GM23338 (cell line): ENCODE measurements around the gene RAB13. TPM values are rescaled to one million over a fixed set of nuclear protein-coding genes. Genes with fewer than 3 reads are reported as not detected.
"Not testable (repeated sequence)": the region's sequence is repeated elsewhere in the genome, so short reads cannot be mapped to it uniquely, and the experiment has no call there.

Experiments used
- ATAC-seq: fragments of 200-7000 bp; cut with Tn5 transposase; 3 replicates; pipeline ENCODE4 v1.9.1; 2020
- DNase-seq: peaks from one replicate; pipeline ENCODE4 v3.0.0-alpha.2; 2015; ENCODE audit warnings: low spot score
- H2AFZ ChIP-seq: fragments of 200-600 bp; sonication (generic); 2 replicates; pipeline ENCODE4 v1.8.0; 2016; ENCODE audit warnings: antibody characterized with exemption, mild to moderate bottlenecking, moderate library complexity
- H3F3A ChIP-seq: fragments of 200-600 bp; sonication (generic); replicated peaks from 2 replicates; pipeline ENCODE4 v1.8.0; 2017; ENCODE audit warnings: antibody characterized with exemption, mixed run types, low read depth
- H3K27ac ChIP-seq: fragments of 200-600 bp; sonication (generic); 2 replicates; pipeline ENCODE4 v1.6.1; 2016; ENCODE audit warnings: low read depth
- H3K27me3 ChIP-seq: fragments of 200-600 bp; sonication (generic); 2 replicates; pipeline ENCODE4 v1.8.0; 2016; ENCODE audit warnings: mild to moderate bottlenecking, mixed run types, moderate library complexity; ENCODE audit not compliant: insufficient read depth
- H3K36me3 ChIP-seq: fragments of 200-600 bp; sonication (generic); 2 replicates; pipeline ENCODE4 v1.8.0; 2016; ENCODE audit warnings: mild to moderate bottlenecking; ENCODE audit not compliant: insufficient read depth
- H3K4me1 ChIP-seq: fragments of 200-600 bp; sonication (generic); 2 replicates; pipeline ENCODE4 v1.8.0; 2016; ENCODE audit warnings: mild to moderate bottlenecking, moderate library complexity; ENCODE audit not compliant: insufficient read depth
- H3K4me2 ChIP-seq: fragments of 200-600 bp; sonication (generic); 2 replicates; pipeline ENCODE4 v1.7.1; 2017; ENCODE audit warnings: mixed run types
- H3K4me3 ChIP-seq: fragments of 200-600 bp; sonication (generic); 2 replicates; pipeline ENCODE4 v1.6.1; 2016; ENCODE audit warnings: mixed run types
- H3K79me2 ChIP-seq: fragments of 200-600 bp; sonication (generic); replicated peaks from 2 replicates; pipeline ENCODE4 v1.8.0; 2017; ENCODE audit warnings: mild to moderate bottlenecking; ENCODE audit not compliant: insufficient read depth
- H3K9me2 ChIP-seq: fragments of 200-600 bp; sonication (generic); 2 replicates; pipeline ENCODE4 v1.8.0; 2017; ENCODE audit not compliant: insufficient read depth
- H4K20me1 ChIP-seq: fragments of 200-600 bp; sonication (generic); replicated peaks from 2 replicates; pipeline ENCODE4 v1.8.0; 2017; ENCODE audit warnings: mild to moderate bottlenecking; ENCODE audit not compliant: insufficient read depth
- H3K27ac Mint-ChIP-seq: 2 replicates; pipeline ENCODE4 v1.8.0; 2020; ENCODE audit warnings: inconsistent platforms, mild to moderate bottlenecking, moderate library complexity, mixed read lengths
- H3K27me3 Mint-ChIP-seq: 3 replicates; pipeline ENCODE4 v1.8.0; 2022; ENCODE audit warnings: low read depth, mild to moderate bottlenecking, moderate library complexity, mixed read lengths, inconsistent platforms; ENCODE audit not compliant: insufficient read depth, poor library complexity
- H3K36me3 Mint-ChIP-seq: 3 replicates; pipeline ENCODE4 v1.8.0; 2021; ENCODE audit warnings: low read depth, mild to moderate bottlenecking, inconsistent platforms, moderate library complexity, mixed read lengths
- H3K4me1 Mint-ChIP-seq: 3 replicates; pipeline ENCODE4 v1.8.0; 2020; ENCODE audit warnings: mild to moderate bottlenecking, inconsistent platforms, mixed read lengths
- H3K4me3 Mint-ChIP-seq: 3 replicates; pipeline ENCODE4 v1.8.0; 2021; ENCODE audit warnings: moderate library complexity, mild to moderate bottlenecking, inconsistent platforms, mixed read lengths
- H3K9me3 Mint-ChIP-seq: 3 replicates; pipeline ENCODE4 v1.8.0; 2020; ENCODE audit warnings: moderate library complexity, mild to moderate bottlenecking, inconsistent platforms, mixed read lengths
- CREB1 ChIP-seq: fragments of 250-450 bp; sonication (Bioruptor Pico); IDR thresholded peaks from 2 replicates; pipeline ENCODE4 v1.5.0; 2020; ENCODE audit warnings: low read depth, mild to moderate bottlenecking, moderate library complexity
- ETS1 ChIP-seq: IDR thresholded peaks from 2 replicates; pipeline ENCODE4 v1.6.1; 2016; ENCODE audit warnings: antibody characterized with exemption
- NANOG ChIP-seq: IDR thresholded peaks from 2 replicates; pipeline ENCODE4 v1.6.1; 2016; ENCODE audit warnings: antibody characterized with exemption, borderline replicate concordance
- POLR2AphosphoS5 ChIP-seq: IDR thresholded peaks from 2 replicates; pipeline ENCODE4 v1.6.1; 2016; ENCODE audit warnings: antibody characterized with exemption, low read depth
- STAT1 ChIP-seq: IDR thresholded peaks from one replicate; pipeline ENCODE4 v1.6.1; 2016; ENCODE audit warnings: antibody characterized with exemption; ENCODE audit not compliant: unreplicated experiment
- ZNF331 ChIP-seq: fragments of 250-450 bp; sonication (Bioruptor Pico); IDR thresholded peaks from 2 replicates; pipeline ENCODE4 v1.5.0; 2020; ENCODE audit warnings: low read depth, mild to moderate bottlenecking, moderate library complexity
- polyA plus RNA-seq: library from polyadenylated mRNA; unstranded; fragments of >200 nt; fragmentation: Nextera tagmentation; extraction: Ambion mirVana; gene quantifications from 2 replicates; pipeline ENCODE4 v1.2.1, GENCODE V29; 2016
- total RNA-seq: library from RNA; depleted of rRNA; stranded (reverse); fragments of >200 nt; shearing (Covaris generic); gene quantifications from 2 replicates; pipeline ENCODE4 v1.2.3, GENCODE V29; 2014

Gene RAB13
- total and polyA plus RNA-seq, 2 experiments from 2014 or later = 38.6 to 171 TPM

GRCh38 chr1:154019269-154019668 is 33.1 kb upstream of the RAB13 start:
- no peak overlapping the region for H2AFZ ChIP-seq
- H3K36me3 Mint-ChIP-seq = no peaks in the 10 kb centered on the region
- no peak overlapping the region for H3K27ac Mint-ChIP-seq
- no peaks in the 10 kb centered on the region for H3K4me1 ChIP-seq
- no peaks in the 10 kb centered on the region for H3K36me3 ChIP-seq
- no peaks in the 10 kb centered on the region for H3F3A ChIP-seq
- H3K79me2 ChIP-seq = no peaks in the 10 kb centered on the region
- H3K9me2 ChIP-seq = no peaks in the 10 kb centered on the region
- no peak overlapping the region for H3K27ac ChIP-seq
- H3K4me2 ChIP-seq = no peak overlapping the region
- ATAC-seq (no peak), DNase-seq (no peak)
- no peaks in the 10 kb centered on the region for H3K27me3 ChIP-seq
- H4K20me1 ChIP-seq = no peaks in the 10 kb centered on the region
- H3K4me3 Mint-ChIP-seq = no peak overlapping the region
- H3K4me1 Mint-ChIP-seq = no peaks in the 10 kb centered on the region
- TF ChIP-seq CREB1 (CRISPR knock-in tag) = no peak
- no peak for TF ChIP-seq NANOG
- TF ChIP-seq ETS1 = no peak
- no peak for TF ChIP-seq ZNF331 (CRISPR knock-in tag)
- no peak for TF ChIP-seq POLR2AphosphoS5
- H3K4me3 ChIP-seq = no peak overlapping the region
- H3K9me3 Mint-ChIP-seq = no peaks in the 10 kb centered on the region; the same call in 2 of the 3 replicates
- peaks cover 5% of the 10 kb centered on the region for H3K27me3 Mint-ChIP-seq

GRCh38 chr1:154014154-154014907 is 28.2 kb upstream of the RAB13 start:
- Mint-ChIP-seq H3K36me3 (no peaks in the 10 kb centered on the region), H3K9me3 (no peaks in the 10 kb centered on the region; the same call in 2 of the 3 replicates), H3K27ac (no peak overlapping the region), H3K4me3 (no peak overlapping the region), H3K4me1 (no peaks in the 10 kb centered on the region), H3K27me3 (peaks cover 5% of the 10 kb centered on the region)
- Histone ChIP-seq H3F3A (no peaks in the 10 kb centered on the region), H3K4me2 (no peak overlapping the region), H3K27ac (no peak overlapping the region), H3K79me2 (no peaks in the 10 kb centered on the region), H3K36me3 (no peaks in the 10 kb centered on the region), H3K4me3 (no peak overlapping the region), H2AFZ (no peak overlapping the region), H3K4me1 (no peaks in the 10 kb centered on the region), H3K27me3 (no peaks in the 10 kb centered on the region), H4K20me1 (no peaks in the 10 kb centered on the region), H3K9me2 (no peaks in the 10 kb centered on the region)
- DNase-seq = no peak
- no peak for ATAC-seq
- TF ChIP-seq STAT1 (no peak), ETS1 (no peak)

- not testable (repeated sequence) for H3K9me2 ChIP-seq, H3K27me3 ChIP-seq, H3K27ac Mint-ChIP-seq, ATAC-seq, H3K4me2 ChIP-seq, H3F3A ChIP-seq, H3K27ac ChIP-seq, H3K36me3 ChIP-seq, H3K4me3 ChIP-seq, H3K4me1 Mint-ChIP-seq, H3K9me3 Mint-ChIP-seq, H4K20me1 ChIP-seq, H3K4me3 Mint-ChIP-seq, H3K79me2 ChIP-seq, H3K4me1 ChIP-seq, H2AFZ ChIP-seq, H3K27me3 Mint-ChIP-seq, DNase-seq, H3K36me3 Mint-ChIP-seq
These were observed 26.4 kb upstream of the RAB13 start for GRCh38 chr1:154012543-154012942.
